HFF-Myc (cell line): Measurements from ENCODE around the gene CADM2.

Experiments
- DNase-seq: peaks from one replicate; pipeline ENCODE4 v3.0.0-alpha.2; 2011; ENCODE audit warnings: low read depth; ENCODE audit errors: extremely low read depth
- H3K4me3 ChIP-seq: replicated peaks from 2 replicates; pipeline ENCODE4 v1.5.1; 2011; ENCODE audit warnings: low read depth, mild to moderate bottlenecking, control low read depth, low read length
- CTCF ChIP-seq: IDR thresholded peaks from 2 replicates; pipeline ENCODE4 v1.5.1; 2012; ENCODE audit warnings: mild to moderate bottlenecking, low read depth, low read length, control low read depth; ENCODE audit errors: missing control alignments

The CADM2 gene

GRCh38 chr3:85851071-85851470, 892.3 kb downstream of the CADM2 start:
- no peak for TF ChIP-seq CTCF
- H3K4me3 ChIP-seq = no peak overlapping the region
- no peak for DNase-seq

- no peak for TF ChIP-seq CTCF
- DNase-seq = no peak
- no peak overlapping the region for H3K4me3 ChIP-seq
Measured at GRCh38 chr3:85853805-85854204, 895.0 kb downstream of the CADM2 start.

- DNase-seq = no peak
- no peak overlapping the region for H3K4me3 ChIP-seq
- TF ChIP-seq CTCF = no peak
Measured at GRCh38 chr3:85862893-85863455, 904.2 kb downstream of the CADM2 start.

GRCh38 chr3:85864896-85865295, 906.1 kb downstream of the CADM2 start:
- H3K4me3 ChIP-seq = no peak overlapping the region
- DNase-seq = no peak
- TF ChIP-seq CTCF = no peak

GRCh38 chr3:85867072-85867471, 908.3 kb downstream of the CADM2 start:
- TF ChIP-seq CTCF = no peak

GRCh38 chr3:85875589-85875988, 916.8 kb downstream of the CADM2 start:
- TF ChIP-seq CTCF = no peak
- DNase-seq = no peak
- no peak overlapping the region for H3K4me3 ChIP-seq

More at GRCh38 chr3:85867072-85867471, 908.3 kb downstream of the CADM2 start:
- H3K4me3 ChIP-seq = no peak overlapping the region
- no peak for DNase-seq

GRCh38 chr3:85877631-85878030, 918.8 kb downstream of the CADM2 start:
- TF ChIP-seq CTCF = no peak
- H3K4me3 ChIP-seq = no peak overlapping the region

More at GRCh38 chr3:85877631-85878030, 918.8 kb downstream of the CADM2 start:
- no peak for DNase-seq
